ENCODE results near the gene KHSRP.

KHSRP gene, protein sequence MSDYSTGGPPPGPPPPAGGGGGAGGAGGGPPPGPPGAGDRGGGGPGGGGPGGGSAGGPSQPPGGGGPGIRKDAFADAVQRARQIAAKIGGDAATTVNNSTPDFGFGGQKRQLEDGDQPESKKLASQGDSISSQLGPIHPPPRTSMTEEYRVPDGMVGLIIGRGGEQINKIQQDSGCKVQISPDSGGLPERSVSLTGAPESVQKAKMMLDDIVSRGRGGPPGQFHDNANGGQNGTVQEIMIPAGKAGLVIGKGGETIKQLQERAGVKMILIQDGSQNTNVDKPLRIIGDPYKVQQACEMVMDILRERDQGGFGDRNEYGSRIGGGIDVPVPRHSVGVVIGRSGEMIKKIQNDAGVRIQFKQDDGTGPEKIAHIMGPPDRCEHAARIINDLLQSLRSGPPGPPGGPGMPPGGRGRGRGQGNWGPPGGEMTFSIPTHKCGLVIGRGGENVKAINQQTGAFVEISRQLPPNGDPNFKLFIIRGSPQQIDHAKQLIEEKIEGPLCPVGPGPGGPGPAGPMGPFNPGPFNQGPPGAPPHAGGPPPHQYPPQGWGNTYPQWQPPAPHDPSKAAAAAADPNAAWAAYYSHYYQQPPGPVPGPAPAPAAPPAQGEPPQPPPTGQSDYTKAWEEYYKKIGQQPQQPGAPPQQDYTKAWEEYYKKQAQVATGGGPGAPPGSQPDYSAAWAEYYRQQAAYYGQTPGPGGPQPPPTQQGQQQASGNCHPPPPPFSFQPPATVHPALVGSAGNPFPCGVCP

DNA sequence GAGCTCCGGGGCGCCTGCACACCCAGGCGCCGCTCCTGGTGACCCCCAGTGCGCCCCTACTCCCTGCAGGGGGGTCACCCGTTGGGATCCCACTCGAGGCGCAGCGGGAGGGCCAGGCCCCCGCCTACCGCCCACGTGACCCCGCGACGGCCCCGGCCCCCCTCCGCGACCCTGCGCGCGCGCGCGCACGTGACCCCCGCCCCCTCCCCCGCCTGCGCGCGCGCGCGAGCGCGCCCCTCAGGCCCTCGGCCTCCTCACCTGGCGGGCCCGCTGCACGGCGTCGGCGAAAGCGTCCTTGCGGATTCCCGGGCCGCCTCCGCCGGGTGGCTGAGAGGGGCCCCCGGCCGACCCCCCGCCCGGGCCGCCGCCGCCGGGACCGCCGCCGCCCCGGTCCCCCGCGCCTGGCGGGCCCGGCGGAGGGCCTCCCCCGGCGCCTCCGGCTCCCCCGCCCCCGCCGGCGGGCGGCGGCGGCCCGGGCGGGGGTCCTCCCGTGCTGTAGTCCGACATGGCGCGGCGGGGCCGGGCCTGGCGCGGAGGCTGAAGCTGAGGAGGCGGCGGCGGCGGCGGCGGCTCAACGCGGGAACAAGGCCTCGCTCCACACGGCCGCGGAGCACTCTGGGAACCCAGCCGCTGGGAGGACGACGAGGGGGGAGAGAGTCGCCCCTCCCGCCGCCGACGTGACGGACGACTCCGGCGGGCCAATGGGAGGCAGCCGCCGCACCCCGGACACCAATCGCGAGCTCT, at the start of gene KHSRP:
KHSRP (minus strand) TSS at position 617 of the 744 bp plus-strand sequence; CDS start at position 507, 110 bp downstream.
- no peak for DNase-seq

DNA sequence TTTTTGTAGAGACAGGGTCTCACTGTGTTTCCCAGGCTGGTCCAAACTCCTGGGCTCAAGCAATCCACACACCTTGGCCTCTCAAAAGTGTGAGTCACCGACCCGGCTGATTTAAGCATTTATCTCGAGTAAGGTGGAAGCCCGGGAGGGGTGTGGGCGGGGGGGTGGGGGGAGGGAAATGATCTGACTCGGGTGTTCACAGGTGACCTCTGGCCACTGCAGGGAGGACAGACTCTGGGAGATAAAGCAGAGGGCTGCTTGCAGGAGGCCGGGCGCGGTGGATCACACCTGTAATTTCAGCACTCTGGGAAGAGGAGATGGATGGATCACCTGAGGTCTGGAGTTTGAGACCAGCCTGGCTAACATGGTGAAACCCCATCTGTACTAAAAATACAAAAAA, 49.0 kb upstream of the KHSRP start:
- no peak for DNase-seq

DNA sequence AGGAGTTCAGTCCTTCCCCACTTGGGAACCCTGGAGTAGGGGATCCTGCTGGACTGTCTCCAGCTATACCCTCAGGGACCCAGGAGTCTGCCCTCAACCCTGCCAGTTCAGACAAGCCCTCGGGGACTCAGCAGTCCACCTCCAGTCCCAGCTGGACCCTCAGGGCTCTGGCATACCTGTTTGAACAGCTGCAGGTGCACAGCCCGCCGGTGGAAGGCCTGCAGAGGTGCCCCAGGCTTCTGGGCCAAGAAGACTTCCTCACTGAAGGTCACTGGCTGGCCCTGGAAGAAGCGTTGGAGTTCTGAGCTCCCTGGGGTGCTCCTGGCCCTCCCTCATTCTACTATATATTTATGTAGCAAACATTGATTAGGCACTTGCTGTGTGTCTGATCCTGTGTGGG, 48.1 kb upstream of the KHSRP start:
- no peak for DNase-seq

DNA sequence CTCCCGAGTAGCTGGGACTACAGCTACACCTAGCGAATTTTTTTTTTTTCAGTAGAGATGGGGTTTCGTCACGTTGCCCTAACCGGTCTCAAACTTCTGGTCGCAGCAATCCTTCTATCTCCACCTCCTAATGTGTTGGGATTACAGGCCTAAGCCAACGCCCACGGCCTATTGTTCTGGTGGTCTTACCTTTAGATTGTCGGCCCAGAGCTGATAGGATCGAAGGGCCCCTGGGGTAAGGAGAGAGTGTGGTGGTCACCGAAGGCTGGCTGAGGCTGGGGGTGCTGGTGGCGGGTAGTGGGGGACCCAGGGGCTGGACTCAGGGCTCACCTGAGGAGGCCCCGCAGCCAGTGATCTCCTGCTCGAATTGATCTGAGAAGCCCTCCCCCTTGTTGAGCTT, 46.5 kb upstream of the KHSRP start:
- no peak for DNase-seq

- no peak for DNase-seq
These were observed 45.6 kb upstream of the KHSRP start for GRCh38 chr19:6470173-6470572.

DNA sequence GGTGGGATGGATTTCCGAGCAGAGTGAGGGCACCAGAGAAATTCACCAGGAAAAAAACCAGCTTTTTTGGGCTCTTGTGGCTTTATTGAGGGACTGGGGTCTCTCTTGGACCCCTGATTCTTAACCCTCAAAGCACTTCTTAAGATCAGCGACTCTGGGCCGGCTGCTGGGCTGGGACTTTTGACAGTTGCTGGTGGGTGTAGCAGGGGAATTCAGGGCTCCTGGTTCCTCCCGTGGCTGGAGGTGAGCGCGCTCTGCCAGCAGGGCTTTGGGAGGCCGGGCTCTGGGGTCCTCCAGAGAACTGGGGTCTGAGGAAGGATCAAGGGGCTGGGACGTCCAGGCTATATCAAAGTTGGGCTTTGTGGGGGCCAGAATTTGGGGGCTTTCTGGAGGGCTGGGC, 42.8 kb upstream of the KHSRP start:
- no peak for DNase-seq

- no peak for DNase-seq
These were observed 42.1 kb upstream of the KHSRP start for GRCh38 chr19:6466526-6467248.

DNA sequence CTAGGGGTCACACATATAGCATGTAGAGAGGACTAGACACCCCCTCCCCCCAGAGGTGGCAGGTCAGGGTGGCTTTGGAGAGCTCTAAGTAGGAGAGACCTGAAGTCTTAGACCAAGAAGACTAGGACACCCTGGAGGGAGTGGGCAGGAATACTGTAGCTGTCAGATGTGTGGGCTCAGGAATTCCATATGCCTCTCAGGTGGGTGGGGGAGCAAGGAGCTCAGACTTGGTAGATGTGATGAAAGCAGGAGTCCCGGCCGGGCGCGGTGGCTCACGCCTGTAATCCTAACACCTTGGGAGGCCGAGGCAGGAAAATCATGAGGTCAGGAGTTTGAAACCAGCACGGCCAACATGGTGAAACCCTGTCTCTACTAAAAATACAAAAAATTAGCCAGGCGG, 41.1 kb upstream of the KHSRP start:
- DNase-seq = no peak

DNA sequence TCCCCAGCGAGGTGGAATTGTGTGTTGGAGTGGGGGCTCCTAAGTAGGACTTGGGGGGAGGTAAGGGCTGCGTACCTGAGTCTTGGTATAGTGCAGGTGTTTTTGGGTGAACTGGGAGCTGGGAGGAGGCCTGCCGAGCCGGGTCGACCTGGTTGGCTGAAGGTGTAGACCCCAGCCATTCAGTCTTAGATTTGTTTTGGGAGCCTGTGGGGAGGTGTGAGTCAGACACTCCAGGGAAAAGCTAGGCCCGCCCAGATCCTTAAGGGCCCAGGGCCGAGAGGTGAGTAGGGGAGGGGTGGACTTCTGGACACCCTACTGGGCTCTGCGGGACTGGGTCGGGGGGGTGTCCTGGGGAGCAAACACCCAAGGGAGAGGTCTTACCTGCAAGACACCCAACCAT, 40.4 kb upstream of the KHSRP start:
- DNase-seq = no peak

DNA sequence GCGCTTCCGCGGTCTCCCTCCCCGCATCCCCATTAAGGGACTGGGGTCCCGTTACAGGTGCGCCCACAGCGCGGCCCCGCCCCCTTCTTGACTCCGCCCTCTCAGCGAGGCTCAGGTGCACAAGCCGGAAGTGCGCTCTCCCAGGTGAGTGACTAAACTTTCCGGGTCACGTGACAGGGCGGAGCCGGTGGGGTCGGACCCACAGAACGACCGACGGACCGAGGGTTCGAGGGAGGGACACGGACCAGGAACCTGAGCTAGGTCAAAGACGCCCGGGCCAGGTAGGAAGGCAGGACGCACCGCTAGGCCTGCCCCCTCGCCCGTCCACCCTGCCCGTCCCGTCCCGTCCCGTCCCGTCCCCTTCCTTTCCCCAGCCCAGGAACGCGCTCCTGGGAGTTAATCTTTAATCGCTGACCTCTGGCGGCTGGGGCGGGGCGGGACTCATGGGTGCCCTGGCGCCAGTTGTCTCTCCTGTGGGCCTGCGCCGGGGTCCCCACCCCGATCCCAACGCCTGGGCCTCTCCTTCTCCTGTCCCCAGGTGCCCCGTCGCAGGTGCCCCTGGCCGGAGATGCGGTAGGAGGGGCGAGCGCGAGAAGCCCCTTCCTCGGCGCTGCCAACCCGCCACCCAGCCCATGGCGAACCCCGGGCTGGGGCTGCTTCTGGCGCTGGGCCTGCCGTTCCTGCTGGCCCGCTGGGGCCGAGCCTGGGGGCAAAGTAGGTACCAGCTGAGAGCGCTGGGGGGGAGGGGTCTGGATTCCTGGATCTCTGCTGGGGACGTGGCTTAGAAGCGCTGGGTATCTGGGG, 39.7 kb upstream of the KHSRP start, which contains the start of gene CRB3:
CRB3 (plus strand) TSS at position 202 of the 804 bp plus-strand sequence; CDS start at position 633, 431 bp downstream.
- no peak for DNase-seq

- DNase-seq = peak; percentile 94 to 97
These were observed 35.7 kb upstream of the KHSRP start for GRCh38 chr19:6460099-6460884.

- DNase-seq = peak in 1 of 2 experiments; percentile 80
These were observed 34.9 kb upstream of the KHSRP start, which contains the start of gene SLC25A23 for GRCh38 chr19:6459262-6460098. Gene SLC25A23, minus strand, starts transcription at chr19:6459792. Its CDS starts 164 bp downstream, at chr19:6459628.

GRCh38 chr19:6458695-6459261, 34.2 kb upstream of the KHSRP start:
- no peak for DNase-seq

DNA sequence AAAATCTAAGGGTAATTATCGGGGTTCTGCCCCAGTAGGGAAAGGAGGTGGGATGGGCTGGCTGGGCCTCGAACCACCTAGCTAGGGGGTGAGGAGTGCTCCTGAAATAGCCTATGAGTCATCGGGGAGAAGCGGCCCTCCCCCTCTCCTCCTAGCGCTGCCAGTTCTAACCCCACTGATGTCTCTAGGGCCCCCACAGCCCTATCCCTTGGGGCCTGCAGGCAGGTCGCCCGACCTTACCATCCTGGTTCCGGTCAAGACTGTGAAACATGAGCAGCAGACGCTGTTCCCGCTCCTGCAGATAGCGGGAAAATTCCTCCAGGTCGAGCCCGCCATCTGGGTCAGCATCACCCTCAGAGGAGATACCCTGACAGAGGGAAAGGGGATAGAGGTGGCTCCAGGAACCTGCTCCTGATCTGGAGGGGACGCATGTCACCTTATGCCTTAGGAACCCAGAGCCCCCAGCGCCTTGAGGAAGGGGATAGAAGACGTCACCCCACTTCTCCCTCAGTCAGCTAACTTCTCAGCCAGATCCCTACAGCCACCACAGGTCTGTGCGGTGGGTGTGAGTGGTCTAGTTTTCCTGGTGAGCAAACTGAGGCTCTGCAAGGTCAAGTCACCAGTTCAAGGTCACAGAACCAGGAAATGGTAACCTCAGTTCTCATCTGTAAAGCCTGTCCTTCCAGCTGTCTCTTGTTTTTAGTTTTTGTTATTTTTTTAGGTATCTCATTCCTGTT, 33.5 kb upstream of the KHSRP start:
- DNase-seq = no peak

DNA sequence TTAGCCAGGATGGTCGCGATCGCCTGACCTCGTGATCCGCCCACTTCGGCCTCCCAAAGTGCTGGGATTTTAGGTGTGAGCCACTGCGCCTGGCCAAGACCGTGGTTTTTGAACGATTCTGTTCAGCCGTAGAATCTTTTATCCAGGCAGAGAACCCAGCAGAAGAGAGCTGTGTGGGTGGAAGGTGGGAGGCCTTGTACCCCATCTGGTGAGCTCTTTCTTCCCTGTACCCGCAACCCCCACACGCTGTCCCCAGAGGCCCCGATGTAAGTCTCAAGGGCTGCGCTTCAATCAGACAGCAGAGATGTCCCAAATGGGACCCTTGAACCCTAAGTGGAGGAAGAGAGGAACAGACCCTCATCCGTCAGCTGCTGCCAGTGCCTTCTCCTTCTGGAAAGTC, 31.3 kb upstream of the KHSRP start:
- DNase-seq = no peak

GRCh38 chr19:6453951-6454565, 29.4 kb upstream of the KHSRP start:
- no peak for DNase-seq

DNA sequence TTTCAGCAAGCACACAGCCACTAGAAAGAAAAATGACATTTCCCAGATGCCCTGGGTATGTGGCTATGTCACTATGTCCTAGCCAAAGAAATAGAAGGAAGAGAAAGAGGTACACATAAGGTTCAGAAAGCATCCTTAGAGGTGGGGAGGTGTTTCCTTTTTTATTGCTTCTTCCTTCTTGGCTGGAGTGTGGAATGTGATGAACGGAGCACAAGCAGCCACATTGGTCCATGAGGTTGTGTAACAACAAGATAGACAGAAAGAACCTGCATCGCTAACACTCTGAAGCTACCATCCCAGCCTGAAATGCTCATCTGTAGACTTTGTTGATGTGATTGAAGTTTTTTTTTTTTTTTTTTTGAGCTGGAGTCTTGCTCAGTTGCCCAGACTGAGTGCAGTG, 28.3 kb upstream of the KHSRP start:
- no peak for DNase-seq

DNA sequence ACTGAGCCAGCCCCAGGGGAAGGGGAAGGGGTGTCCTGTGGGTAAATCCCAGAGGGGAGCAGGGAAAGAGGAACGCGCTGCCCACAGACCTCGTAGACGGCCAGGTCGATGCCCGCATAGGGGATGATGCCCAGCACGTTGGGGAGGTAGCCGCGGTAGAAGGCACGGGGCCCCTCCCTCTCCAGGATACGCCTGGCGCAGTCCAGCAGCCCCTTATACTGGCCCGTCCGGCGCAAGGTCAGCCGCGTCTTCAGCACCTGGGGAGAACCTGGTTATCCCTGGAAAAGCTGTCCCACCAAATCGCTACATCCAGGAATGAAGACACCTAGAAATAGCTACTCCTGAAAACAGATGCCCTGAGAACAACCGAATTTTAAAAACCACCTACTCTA, 27.6 kb upstream of the KHSRP start:
- no peak for DNase-seq
